C4-2B (cell line): ENCODE results near the gene PRKG2.
A peak's percentile ranks its signal among the peaks of the same experiment; 100 is the strongest.

Experiments
- CTCF ChIP-seq: fragments of 450-650 bp; conservative IDR thresholded peaks from 2 replicates; pipeline ENCODE4 v1.5.1; 2017; ENCODE audit warnings: mild to moderate bottlenecking
- ZFX ChIP-seq: fragments of 450-650 bp; IDR thresholded peaks from 2 replicates; pipeline ENCODE4 v1.6.1; 2017

- TF ChIP-seq CTCF (peak; percentile 80), ZFX (no peak)
These were observed 162.6 kb downstream of the PRKG2 start for GRCh38 chr4:81052119-81053068.
